HEK293T (cell line): ENCODE results near the gene CWH43.
"Not testable (repeated sequence)": the region's sequence is repeated elsewhere in the genome, so short reads cannot be mapped to it uniquely, and the experiment has no call there.

Experiments
- CTCF ChIA-PET: fragments of 350-600 bp; formaldehyde crosslinking; extraction: SDS; loops from one replicate; lab custom pipeline; 2021; ENCODE audit warnings: antibody characterized with exemption, inconsistent platforms; lab: Yijun Ruan, JAX
- POLR2A ChIA-PET: fragments of 350-600 bp; formaldehyde crosslinking; extraction: SDS; loops from one replicate; lab custom pipeline; 2020; ENCODE audit warnings: antibody characterized with exemption, inconsistent platforms; lab: Yijun Ruan, JAX
- DNase-seq: peaks from one replicate; pipeline ENCODE4 v3.0.0; 2012; ENCODE audit warnings: mixed read lengths; ENCODE audit errors: extremely low spot score
- ARNT ChIP-seq: fragments of 450-650 bp; IDR thresholded peaks from 2 replicates; pipeline ENCODE4 v1.6.1; 2017; ENCODE audit warnings: mild to moderate bottlenecking
- BHLHE40 ChIP-seq: fragments of 450-650 bp; IDR thresholded peaks from 2 replicates; pipeline ENCODE4 v1.6.1; 2016; ENCODE audit warnings: mild to moderate bottlenecking, moderate library complexity, borderline replicate concordance
- CTBP1 ChIP-seq: fragments of 450-650 bp; IDR thresholded peaks from 2 replicates; pipeline ENCODE4 v1.6.1; 2016; ENCODE audit warnings: borderline replicate concordance
- ELF4 ChIP-seq: fragments of 450-650 bp; IDR thresholded peaks from 2 replicates; pipeline ENCODE4 v1.6.1; 2017; ENCODE audit warnings: antibody characterized with exemption
- FOXA1 ChIP-seq: fragments of 450-650 bp; IDR thresholded peaks from 2 replicates; pipeline ENCODE4 v1.6.1; 2016; ENCODE audit warnings: mild to moderate bottlenecking
- FOXK2 ChIP-seq: fragments of 450-650 bp; IDR thresholded peaks from 2 replicates; pipeline ENCODE4 v1.6.1; 2016; ENCODE audit warnings: mild to moderate bottlenecking
- FOXM1 ChIP-seq: fragments of 450-650 bp; IDR thresholded peaks from 2 replicates; pipeline ENCODE4 v1.6.1; 2017; ENCODE audit warnings: mild to moderate bottlenecking, borderline replicate concordance
- HDGF ChIP-seq: fragments of 450-650 bp; IDR thresholded peaks from 2 replicates; pipeline ENCODE4 v1.6.1; 2017; ENCODE audit warnings: antibody characterized with exemption, borderline replicate concordance
- L3MBTL2 ChIP-seq: fragments of 450-650 bp; conservative IDR thresholded peaks from 2 replicates; pipeline ENCODE4 v1.6.1; 2016; ENCODE audit warnings: mild to moderate bottlenecking
- LEF1 ChIP-seq: fragments of 450-650 bp; IDR thresholded peaks from 2 replicates; pipeline ENCODE4 v1.6.1; 2017; ENCODE audit warnings: mild to moderate bottlenecking, borderline replicate concordance
- NFRKB ChIP-seq: fragments of 450-650 bp; IDR thresholded peaks from 2 replicates; pipeline ENCODE4 v1.6.1; 2016; ENCODE audit warnings: mild to moderate bottlenecking, moderate library complexity
- PKNOX1 ChIP-seq: fragments of 450-650 bp; IDR thresholded peaks from 2 replicates; pipeline ENCODE4 v1.6.1; 2016
- SP1 ChIP-seq: fragments of 450-650 bp; IDR thresholded peaks from 2 replicates; pipeline ENCODE4 v1.6.1; 2017
- SUZ12 ChIP-seq: fragments of 450-650 bp; IDR thresholded peaks from 2 replicates; pipeline ENCODE4 v1.6.1; 2016; ENCODE audit warnings: mild to moderate bottlenecking
- TARDBP ChIP-seq: fragments of 450-650 bp; IDR thresholded peaks from 2 replicates; pipeline ENCODE4 v1.6.1; 2016
- ZNF384 ChIP-seq: fragments of 450-650 bp; IDR thresholded peaks from 2 replicates; pipeline ENCODE4 v1.6.1; 2016

The CWH43 gene

GRCh38 chr4:48968814-48969213, 17.3 kb upstream of the CWH43 start:
- ChIA-PET CTCF (no interaction called here), POLR2A (no interaction called here)
- TF ChIP-seq FOXA1, result no peak
- TF ChIP-seq HDGF, result no peak
- no peak for TF ChIP-seq ARNT
- TF ChIP-seq FOXK2, result no peak
- TF ChIP-seq PKNOX1, result no peak
- no peak for TF ChIP-seq L3MBTL2
- TF ChIP-seq TARDBP, result no peak
- no peak for DNase-seq

- DNase-seq, result no peak
- POLR2A ChIA-PET, result no interaction called here
- CTCF ChIA-PET, result no interaction called here
- TF ChIP-seq SP1 (no peak), SUZ12 (no peak), FOXM1 (no peak), BHLHE40 (no peak)
Measured at GRCh38 chr4:48970471-48970921, 15.6 kb upstream of the CWH43 start.

DNA sequence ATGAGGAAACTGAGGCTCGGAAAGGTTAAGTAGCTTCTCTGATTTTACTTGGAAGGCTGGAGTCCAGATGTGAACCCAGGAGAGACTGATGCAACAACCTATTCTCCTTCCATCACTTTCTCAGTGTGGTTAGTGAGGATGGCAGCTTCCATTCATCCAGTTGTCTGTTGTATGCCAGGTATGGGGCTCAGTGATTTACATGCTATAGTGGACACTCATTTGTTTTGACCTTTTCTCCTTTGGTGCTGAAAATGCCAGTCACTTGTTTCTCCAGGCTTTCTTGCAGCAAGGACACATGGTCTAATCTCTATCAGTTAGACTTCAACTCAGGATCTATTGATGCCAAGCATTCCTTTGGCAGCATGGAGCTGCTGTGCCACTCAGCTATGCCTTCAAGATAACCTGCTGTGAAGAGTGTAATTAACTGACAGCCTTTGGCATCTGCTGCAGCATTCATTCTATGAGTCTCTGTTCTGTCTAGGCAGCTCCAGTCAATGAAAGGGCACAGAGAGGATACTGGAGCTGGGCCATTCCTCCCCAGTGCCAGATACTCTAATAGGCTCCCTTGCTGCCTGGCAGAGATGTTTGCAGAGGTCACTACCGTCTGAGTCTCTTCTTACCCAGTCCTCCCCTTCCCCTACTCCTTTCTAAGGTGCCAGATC, 11.0 kb upstream of the CWH43 start:
- ChIA-PET CTCF (no interaction called here), POLR2A (no interaction called here)
- no peak for DNase-seq
- TF ChIP-seq FOXM1 (no peak), ZNF384 (no peak), L3MBTL2 (no peak), ARNT (no peak), PKNOX1 (no peak), ELF4 (no peak), BHLHE40 (no peak), CTBP1 (no peak), NFRKB (no peak), SP1 (no peak), LEF1 (no peak), FOXA1 (no peak), FOXK2 (no peak), HDGF (no peak), SUZ12 (no peak)

DNA sequence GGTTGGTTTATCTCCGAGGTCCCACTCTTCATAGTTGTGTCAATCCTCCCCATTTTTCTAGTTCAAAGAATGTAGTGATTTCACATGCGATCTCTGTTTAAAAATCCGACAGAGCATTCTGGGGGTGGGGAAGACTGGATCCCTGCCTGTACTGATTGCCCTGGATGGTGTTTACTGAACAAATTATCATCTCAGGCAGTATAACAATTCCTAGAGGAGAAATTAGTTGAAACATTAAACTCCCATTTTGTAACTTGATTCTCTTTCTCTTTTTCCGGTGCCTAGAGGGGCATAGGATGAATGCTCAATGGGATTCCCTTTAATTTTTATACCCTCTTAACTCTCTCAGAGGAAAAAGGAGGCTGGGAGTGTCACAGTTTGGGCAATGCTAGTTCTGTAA, 10.0 kb upstream of the CWH43 start:
- TF ChIP-seq ELF4 (no peak), CTBP1 (no peak), TARDBP (no peak), BHLHE40 (no peak)
- ChIA-PET CTCF (no interaction called here), POLR2A (no interaction called here)
- DNase-seq, result no peak

DNA sequence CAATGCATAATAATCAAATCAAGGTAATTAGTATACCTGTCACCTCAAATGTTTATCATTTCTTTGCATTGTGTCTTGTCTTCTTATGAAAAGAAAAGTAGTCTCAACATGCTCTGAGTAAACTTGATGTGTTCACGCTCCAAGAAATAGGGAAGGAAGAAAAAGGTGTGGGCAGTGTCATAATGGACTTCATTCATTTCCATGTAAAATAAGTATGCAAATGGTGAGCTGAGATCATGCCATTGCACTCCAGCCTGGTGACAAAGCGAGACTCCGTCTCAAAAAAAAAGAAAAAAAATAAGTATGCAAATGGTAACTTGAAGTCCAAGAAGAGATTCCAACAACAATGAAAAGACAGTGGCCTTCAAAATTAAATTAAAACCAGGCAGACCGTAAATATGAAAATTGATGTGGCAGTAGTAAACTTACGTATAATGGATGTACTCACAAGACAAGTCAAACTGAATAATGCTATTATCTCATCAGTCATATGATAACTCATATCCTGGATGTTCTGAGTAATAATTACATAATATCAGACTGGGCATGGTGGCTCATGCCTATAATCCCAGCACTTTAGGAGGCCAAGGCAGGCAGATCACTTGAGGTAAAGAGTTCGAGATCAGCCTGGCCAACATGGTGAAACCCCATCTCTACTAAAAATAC, 6.0 kb upstream of the CWH43 start:
- CTCF ChIA-PET, result no interaction called here
- POLR2A ChIA-PET, result no interaction called here
- DNase-seq, result no peak
- TF ChIP-seq BHLHE40 (no peak), NFRKB (no peak), ZNF384 (no peak), ELF4 (no peak), TARDBP (no peak), SP1 (no peak), FOXM1 (no peak), ARNT (no peak), HDGF (no peak), LEF1 (no peak), FOXA1 (no peak), PKNOX1 (no peak), SUZ12 (no peak), CTBP1 (no peak), FOXK2 (no peak), L3MBTL2 (no peak)

DNA sequence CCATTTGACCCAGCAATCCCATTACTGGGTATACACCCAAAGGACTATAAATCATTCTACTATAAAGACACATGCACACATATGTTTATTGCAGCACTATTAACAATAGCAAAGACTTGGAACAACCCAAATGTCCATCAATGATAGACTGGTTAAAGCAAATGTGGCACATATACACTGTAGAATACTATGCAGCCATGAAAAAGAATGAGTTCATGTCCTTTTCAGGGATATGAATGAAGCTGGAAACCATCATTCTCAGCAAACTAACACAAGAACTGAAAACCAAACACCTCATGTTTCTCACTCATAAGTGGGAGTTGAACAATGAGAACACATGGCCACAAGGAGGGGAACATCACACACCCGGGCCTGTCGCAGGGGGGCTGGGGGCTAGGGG, 2.1 kb upstream of the CWH43 start:
- DNase-seq, CTCF ChIA-PET, POLR2A ChIA-PET: not testable (repeated sequence)

DNA sequence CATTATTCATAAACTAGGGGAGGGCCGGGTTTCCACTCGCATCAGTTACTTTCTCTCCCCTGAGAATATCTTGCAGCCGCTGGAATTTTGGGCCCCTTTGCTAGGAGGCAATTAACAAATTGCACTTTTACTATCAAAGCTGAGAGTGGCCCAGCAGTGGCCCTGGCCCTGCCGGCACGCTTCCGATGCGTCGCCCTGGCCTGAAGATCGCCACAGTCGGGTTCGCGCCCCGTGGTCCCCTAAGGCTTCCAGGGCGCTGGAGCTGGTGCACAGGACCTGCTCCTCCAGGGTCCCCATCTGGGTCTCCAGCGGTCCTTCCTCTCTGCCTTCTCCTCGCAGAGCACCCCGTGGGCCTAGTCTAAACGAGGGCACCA, 486 bp upstream of the CWH43 start:
- CTCF ChIA-PET, result no interaction called here
- no peak for TF ChIP-seq ZNF384
- no peak for TF ChIP-seq FOXA1
- TF ChIP-seq SUZ12, result no peak
- TF ChIP-seq NFRKB, result no peak
- no peak for TF ChIP-seq L3MBTL2
- TF ChIP-seq HDGF, result no peak
- TF ChIP-seq ELF4, result no peak
- TF ChIP-seq CTBP1, result no peak
- no peak for TF ChIP-seq BHLHE40
- no peak for TF ChIP-seq LEF1
- TF ChIP-seq ARNT, result no peak
- TF ChIP-seq PKNOX1, result no peak
- TF ChIP-seq SP1, result no peak
- no peak for TF ChIP-seq TARDBP
- TF ChIP-seq FOXM1, result no peak
- no peak for TF ChIP-seq FOXK2
- POLR2A ChIA-PET, result no interaction called here
- no peak for DNase-seq
